Cerebellar cortex (tissue), 1 donor: Measurements from ENCODE around the gene PCSK4.
"Not testable (repeated sequence)": the region's sequence is repeated elsewhere in the genome, so short reads cannot be mapped to it uniquely, and the experiment has no call there.

Experiments used
- DNase-seq: peaks from one replicate; pipeline ENCODE4 v3.0.0-alpha.2; 2015; ENCODE audit warnings: low spot score

The PCSK4 gene

GRCh38 chr19:1453525-1454364 is 36.4 kb downstream of the PCSK4 start:
- peak; percentile 60 for DNase-seq

DNA sequence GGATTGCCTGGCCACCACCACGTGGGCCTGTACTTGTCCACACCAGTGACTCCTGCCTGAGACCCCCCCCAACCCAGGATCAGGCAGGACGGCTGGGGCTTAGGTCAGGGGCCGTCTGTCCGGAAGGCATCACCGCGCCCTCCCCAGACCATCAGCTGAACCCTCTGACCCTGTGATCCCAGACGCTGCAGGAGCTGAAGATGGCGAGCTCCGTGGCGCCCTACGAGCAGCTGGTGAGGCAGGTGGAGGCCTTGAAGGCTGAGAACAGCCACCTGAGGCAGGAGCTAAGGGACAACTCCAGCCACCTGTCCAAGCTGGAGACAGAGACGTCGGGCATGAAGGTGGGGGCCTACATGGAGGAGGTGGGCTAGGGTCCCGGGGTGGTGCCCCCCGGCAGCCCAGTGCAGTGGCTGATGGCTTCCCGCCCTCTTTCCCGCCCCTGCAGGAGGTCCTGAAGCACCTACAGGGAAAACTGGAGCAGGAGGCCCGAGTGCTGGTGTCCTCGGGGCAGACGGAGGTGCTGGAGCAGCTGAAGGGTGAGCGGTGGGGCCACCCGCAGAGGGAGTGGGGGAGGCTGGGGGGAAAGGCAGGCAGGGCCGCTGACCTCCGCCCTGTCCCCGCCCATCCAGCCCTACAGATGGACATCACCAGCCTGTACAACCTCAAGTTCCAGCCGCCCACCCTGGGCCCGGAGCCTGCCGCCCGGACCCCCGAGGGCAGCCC is 37.2 kb downstream of the PCSK4 start:
- DNase-seq: no peak

- DNase-seq: no peak
Measured at GRCh38 chr19:1451916-1452801, 38.0 kb downstream of the PCSK4 start.

GRCh38 chr19:1450735-1451731 is 39.1 kb downstream of the PCSK4 start:
- DNase-seq: peak; percentile 53

DNA sequence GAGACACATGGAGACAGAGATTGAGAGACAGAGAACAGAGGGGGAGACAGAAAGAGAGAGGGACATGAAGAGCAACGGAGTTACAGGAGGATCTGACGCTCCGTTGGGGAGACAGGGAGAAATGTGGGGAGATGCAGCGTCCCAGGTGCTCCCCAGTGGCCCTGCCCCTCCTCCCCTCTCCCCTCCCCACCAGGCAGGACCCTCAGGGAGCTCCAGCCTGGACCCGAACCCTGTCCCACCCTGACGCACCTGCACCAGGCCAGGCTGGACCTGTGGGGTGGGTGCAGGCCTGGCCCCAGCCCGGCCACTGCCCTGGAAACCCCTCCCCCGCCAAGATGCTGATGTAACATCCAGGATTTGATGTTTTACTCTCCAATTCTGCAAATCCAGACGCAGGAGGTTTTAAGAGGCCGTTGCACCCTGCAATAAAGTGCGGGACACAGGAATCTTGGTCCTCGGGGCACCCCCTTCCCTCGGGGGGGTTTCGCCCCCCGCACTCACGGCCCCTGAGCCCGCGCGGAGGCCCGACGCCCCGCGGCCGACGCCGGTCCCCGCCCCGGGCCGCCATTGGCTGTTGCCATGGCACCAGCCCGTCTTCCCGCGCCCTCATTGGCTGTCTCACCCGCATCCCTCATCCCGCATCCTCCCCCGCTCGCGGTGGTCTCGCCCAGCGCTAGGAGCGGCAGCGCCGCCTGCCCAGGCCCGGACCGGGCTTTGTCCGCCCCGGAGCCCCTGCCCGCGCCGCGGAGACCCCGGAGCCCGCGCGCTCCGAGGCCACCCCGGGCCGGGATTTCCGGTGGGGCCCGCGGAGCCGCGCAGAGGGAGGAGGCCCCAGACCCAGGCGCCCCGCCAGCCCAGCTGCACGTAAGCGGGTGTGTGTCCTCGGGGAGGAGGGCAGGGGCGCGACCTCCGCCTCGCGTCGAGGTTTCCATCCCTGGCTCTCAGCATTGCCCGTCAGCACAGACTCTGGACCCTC is 40.4 kb downstream of the PCSK4 start, which contains the start of gene APC2:
APC2 (plus strand) TSS at position 655 of the 976 bp plus-strand sequence. CDS start 2,881 bp downstream, outside the sequence.
- DNase-seq: peak; percentile 89

DNA sequence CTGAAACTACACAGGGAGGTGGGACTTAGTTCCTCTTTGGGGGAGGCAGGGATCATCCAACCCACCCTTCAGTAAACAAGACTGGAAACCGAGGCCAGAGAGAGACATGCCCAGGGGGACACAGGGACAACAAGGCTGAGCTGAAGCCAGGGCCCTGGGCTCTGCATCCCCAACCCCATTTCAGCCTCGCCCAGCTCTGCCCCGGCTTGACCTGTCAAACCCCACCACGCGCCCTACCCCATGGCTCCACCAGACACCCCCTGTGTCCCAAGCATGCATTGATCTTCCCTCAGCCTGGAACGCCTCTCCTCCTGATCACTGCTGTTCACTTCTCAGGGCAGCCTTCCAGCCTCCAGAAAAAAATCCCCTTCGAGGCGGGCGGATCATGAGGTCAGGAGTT is 42.2 kb downstream of the PCSK4 start:
- no peak for DNase-seq

DNA sequence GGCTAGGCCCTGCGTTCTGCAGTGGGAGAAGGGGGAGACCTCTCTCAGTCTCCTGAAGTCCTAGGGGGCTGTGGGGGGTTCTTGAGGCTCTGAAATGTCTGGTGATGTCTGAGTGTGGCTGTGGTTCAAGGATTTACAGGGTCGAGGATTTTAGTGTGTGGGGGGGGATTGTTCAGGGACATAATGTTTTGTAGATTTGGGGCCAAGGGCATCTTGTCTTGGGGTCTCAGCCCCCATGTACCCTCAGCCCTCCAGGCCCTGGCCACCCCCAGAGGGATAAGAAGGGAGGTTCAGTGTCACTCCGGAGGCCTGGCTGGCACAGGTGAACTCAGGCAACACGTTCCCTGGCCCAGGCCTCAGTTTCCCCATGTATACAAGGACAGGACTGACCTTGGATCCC is 42.6 kb downstream of the PCSK4 start:
- no peak for DNase-seq

DNA sequence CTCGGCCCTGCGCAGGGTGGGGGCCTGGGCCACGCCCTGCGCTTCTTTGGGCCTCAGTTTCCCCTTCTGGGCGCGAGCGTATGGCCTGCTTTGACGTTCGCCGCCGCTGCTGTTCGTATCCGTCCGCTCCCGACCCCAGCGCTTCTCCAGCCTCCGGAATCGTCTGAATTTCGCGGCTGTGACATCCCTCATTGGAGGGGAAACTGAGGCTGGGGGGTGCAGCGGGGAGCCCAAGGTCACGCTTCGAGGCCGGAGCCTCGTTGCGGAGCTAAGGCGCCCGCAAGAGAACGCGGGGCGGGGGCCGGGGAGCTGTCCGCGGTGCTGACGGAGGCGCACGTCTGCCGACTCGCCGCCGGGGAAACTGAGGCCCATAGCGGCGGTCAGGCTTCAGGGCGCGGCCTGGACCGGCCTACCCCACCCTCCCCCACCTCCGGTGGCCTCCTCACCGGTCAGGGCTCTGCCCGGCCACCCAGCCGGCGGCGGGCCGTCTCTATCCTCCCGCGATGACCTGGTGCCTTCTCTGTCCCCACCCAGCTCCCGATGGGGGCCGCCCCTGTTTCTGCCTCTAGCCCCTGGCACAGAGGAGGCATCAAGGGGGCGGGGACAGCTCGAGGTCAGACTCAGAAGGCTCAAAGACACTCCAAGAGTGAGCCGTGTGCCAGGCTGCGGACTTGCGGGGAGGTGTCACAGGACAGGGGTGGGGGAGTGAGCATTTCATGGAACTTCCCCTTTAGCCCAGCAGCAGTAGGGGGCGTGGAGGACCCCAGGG is 43.3 kb downstream of the PCSK4 start:
- DNase-seq: peak; percentile 51

- DNase-seq: peak; percentile 68
Measured at GRCh38 chr19:1445932-1446712, 44.0 kb downstream of the PCSK4 start.

- peak; percentile 74 for DNase-seq
Measured at GRCh38 chr19:1445185-1445931, 44.8 kb downstream of the PCSK4 start.

DNA sequence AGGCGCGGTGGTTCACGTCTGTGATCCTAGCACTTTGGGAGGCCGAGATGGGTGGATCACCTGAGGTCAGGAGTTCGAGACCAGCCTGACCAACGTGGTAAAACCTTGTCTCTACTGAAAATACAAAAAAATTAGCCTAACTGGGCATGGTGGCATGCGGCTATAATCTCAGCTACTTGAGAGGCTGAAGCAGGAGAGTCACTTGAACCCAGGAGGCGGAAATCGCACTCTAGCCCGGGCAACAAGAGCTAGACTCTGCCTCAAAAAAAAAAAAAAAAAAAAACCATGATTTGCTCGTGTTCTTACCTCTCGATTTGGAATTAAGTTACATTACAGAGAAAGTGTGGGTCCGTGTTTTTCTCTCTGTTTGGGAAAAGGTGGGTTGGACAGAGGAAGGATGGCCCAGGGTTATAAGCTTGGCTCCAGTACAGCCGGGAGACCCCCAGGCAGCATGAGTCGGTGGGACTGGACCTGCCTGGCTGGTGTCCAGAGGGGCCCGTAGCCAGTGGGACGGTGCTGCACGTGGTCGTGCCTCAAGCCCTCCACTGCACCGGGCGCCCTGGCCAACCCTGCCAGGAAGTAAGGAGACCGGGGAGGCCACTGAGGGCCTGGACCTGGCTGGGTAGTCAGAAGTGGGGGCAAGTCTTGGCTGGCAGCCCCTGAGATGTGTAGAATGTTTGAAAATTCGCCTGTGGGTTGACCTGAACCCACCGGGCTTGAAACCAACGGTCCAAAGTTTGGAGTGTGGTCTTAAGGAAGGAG is 48.3 kb downstream of the PCSK4 start:
- no peak for DNase-seq

DNA sequence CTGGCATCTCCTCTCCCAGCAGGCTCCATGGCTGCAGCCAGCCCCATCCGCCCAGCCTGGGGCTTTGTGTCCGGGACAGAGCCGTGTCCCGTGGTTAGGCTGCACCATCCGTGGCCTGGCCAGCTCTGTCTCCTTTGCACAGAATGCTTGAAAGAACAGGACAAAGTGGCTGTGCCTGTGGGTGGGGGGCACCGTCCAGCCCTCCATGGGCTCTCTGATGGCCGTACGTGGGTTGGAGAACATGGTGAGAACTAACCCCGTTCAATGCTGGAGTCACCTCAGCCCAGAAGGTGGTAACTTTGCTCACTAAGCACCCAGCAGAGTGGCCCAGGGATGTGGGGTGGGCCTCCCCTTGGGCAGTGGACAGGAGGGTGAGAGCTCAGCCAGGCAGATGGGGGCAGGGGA is 49.1 kb downstream of the PCSK4 start:
- DNase-seq: no peak

DNA sequence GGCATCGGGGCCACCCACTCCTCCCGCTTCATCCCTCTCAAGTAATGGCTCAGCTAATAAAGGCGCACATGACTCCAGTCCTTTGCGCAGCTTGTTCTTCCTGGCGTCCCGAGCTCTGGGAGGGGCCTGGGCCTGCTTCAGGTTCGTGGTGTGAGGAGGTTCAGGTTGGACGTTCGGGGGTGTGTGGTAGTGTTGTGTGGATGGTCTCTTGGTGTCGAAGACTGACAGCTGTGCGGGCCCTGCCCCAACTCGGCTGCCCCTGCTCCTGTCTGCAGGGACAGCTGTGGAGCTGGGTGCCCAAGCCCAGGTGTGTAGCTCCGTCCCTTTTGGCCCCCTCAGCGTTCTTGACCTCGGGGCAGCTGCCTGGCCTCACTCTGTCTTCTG is 49.7 kb downstream of the PCSK4 start:
- no peak for DNase-seq

GRCh38 chr19:1439525-1440417 is 50.4 kb downstream of the PCSK4 start:
- DNase-seq: not testable (repeated sequence)

DNA sequence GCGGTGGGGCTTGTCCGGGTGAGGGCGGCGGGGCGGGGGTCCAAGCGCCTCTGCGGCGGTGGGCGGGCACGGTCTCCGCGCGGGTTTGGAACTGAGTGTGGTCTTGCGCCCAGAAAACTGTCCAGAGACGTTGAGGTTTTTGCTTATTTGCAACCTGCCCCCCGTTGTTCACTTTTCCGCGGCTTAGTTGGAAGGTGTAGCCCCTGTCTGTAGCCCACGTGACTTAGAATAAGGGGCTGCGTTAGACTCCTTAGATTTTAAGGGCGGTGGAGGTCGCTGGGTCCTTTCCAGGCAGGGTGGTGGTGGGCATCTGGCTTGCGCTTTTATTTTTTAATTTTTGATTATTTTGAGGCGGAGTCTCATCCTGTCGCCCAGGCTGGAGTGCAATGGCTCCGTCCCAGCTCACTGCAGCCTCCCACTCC is 51.2 kb downstream of the PCSK4 start:
- no peak for DNase-seq
